Measurements from ENCODE around the gene MRPL38.

The MRPL38 gene

GRCh38 chr17:75933808-75934207 lies 29.1 kb upstream of the MRPL38 start:
- no peak overlapping the region for H3K27ac ChIP-seq (ENCODE audit: extremely low read depth, low read depth, low read length)
- peaks cover 15 to 44% of the 10 kb centered on the region in 2 experiments; a peak in 2 of 3 replicates for H3K36me3 ChIP-seq (ENCODE audit: control insufficient read depth in 2 of 2, insufficient read depth in 1 of 2, low read length in 2 of 2)
- H3K4me1 ChIP-seq (ENCODE audit: control insufficient read depth, insufficient read depth, low read length), result no peaks in the 10 kb centered on the region
- no peak for TF ChIP-seq ZNF19 (tag by site-specific recombination; IDR thresholded peaks at IDR 0.05; ENCODE audit: low read depth)
- 0 out of 2 replicates have a peak, but pooled peaks have one; percentile 26 for TF ChIP-seq ZNF10 (tag by site-specific recombination; IDR thresholded peaks at IDR 0.05)
- POLR2A ChIA-PET, result interaction anchor here (0.5 kb wide), 1 partner anchor 63 kb away, joined by 3 read pairs; no protein-coding TSS in a partner anchor
- no peak overlapping the region for H3K4me3 ChIP-seq (ENCODE audit: low read depth, low read length)
- CTCF ChIA-PET, result interaction anchor here (0.6 to 1.0 kb wide), 3 partner anchors 38 to 75 kb away, joined by 3 to 4 read pairs (median 3); no protein-coding TSS in a partner anchor
- H3K9me3 ChIP-seq (ENCODE audit: control insufficient read depth, insufficient read depth, low read depth, low read length), result no peaks in the 10 kb centered on the region

GRCh38 chr17:75932852-75933251 lies 28.2 kb upstream of the MRPL38 start:
- Histone ChIP-seq H3K4me1 (ENCODE audit: control insufficient read depth, insufficient read depth, low read length) (no peaks in the 10 kb centered on the region), H3K4me3 (ENCODE audit: low read depth, low read length) (no peak overlapping the region), H3K36me3 (ENCODE audit: control insufficient read depth in 2 of 2, insufficient read depth in 1 of 2, low read length in 2 of 2) (peaks cover 15 to 48% of the 10 kb centered on the region in 2 experiments; a peak in 2 of 3 replicates), H3K27ac (ENCODE audit: extremely low read depth, low read depth, low read length) (no peak overlapping the region), H3K9me3 (ENCODE audit: control insufficient read depth, insufficient read depth, low read depth, low read length) (no peaks in the 10 kb centered on the region)
- ChIA-PET CTCF (interaction anchor here (0.6 to 2.1 kb wide), 2 partner anchors 28 to 75 kb away, joined by 3 to 6 read pairs; partner anchors contain the start of gene MRPL38), POLR2A (interaction anchor here (0.7 kb wide), 1 partner anchor 437 kb away, joined by 3 read pairs; no protein-coding TSS in a partner anchor)
- TF ChIP-seq ZNF132 (tag by site-specific recombination; IDR thresholded peaks at IDR 0.05; ENCODE audit: borderline replicate concordance) (no peak), KLF7 (tag by site-specific recombination; IDR thresholded peaks at IDR 0.05; ENCODE audit: borderline replicate concordance) (no peak), ZNF792 (tag by site-specific recombination; IDR thresholded peaks at IDR 0.05) (no peak), ZNF37A (tag by site-specific recombination; IDR thresholded peaks at IDR 0.05) (no peak), ZNF324 (tag by site-specific recombination; IDR thresholded peaks at IDR 0.05) (no peak), ZNF513 (tag by site-specific recombination; IDR thresholded peaks at IDR 0.05) (no peak), ZNF202 (tag by site-specific recombination; IDR thresholded peaks at IDR 0.05; ENCODE audit: borderline replicate concordance) (no peak), WT1 (tag by site-specific recombination; IDR thresholded peaks at IDR 0.05) (no peak), ZNF548 (tag by site-specific recombination; IDR thresholded peaks at IDR 0.05) (no peak), CTCF (tag by site-specific recombination; IDR thresholded peaks at IDR 0.05) (no peak), ZNF623 (tag by site-specific recombination; IDR thresholded peaks at IDR 0.05) (no peak), ZNF510 (tag by site-specific recombination; IDR thresholded peaks at IDR 0.05; ENCODE audit: insufficient replicate concordance) (no peak), ZSCAN5A (tag by site-specific recombination; IDR thresholded peaks at IDR 0.05) (no peak), RBAK (tag by site-specific recombination; IDR thresholded peaks at IDR 0.05) (no peak), ZNF214 (tag by site-specific recombination; IDR thresholded peaks at IDR 0.05; ENCODE audit: borderline replicate concordance) (no peak), TCF7L2 (IDR thresholded peaks at IDR 0.05; ENCODE audit: borderline replicate concordance, low read depth, low read length) (no peak), ZSCAN18 (tag by site-specific recombination; IDR thresholded peaks at IDR 0.05) (no peak), ZNF843 (tag by site-specific recombination; IDR thresholded peaks at IDR 0.05) (no peak)
